Osteocyte (in vitro differentiated cells): ENCODE results near the gene CNN2. TPM values are rescaled to one million over a fixed set of nuclear protein-coding genes. Genes with fewer than 3 reads are reported as not detected.

Experiments
- DNase-seq: peaks from one replicate; pipeline ENCODE4 v3.0.0; 2021; ENCODE audit warnings: mixed read lengths; ENCODE audit not compliant: unreplicated experiment; ENCODE audit errors: extremely low spot score
- H3K27ac Mint-ChIP-seq: one replicate; pipeline ENCODE4 v1.8.0; 2021; ENCODE audit warnings: mild to moderate bottlenecking, mixed read lengths; ENCODE audit not compliant: unreplicated experiment
- H3K27me3 Mint-ChIP-seq: one replicate; pipeline ENCODE4 v1.8.0; 2021; ENCODE audit warnings: mixed read lengths; ENCODE audit not compliant: unreplicated experiment
- H3K36me3 Mint-ChIP-seq: one replicate; pipeline ENCODE4 v1.8.0; 2021; ENCODE audit warnings: mixed read lengths; ENCODE audit not compliant: unreplicated experiment
- H3K4me1 Mint-ChIP-seq: one replicate; pipeline ENCODE4 v1.8.0; 2021; ENCODE audit warnings: mixed read lengths; ENCODE audit not compliant: unreplicated experiment
- H3K4me3 Mint-ChIP-seq: one replicate; pipeline ENCODE4 v1.8.0; 2021; ENCODE audit warnings: mild to moderate bottlenecking, moderate library complexity, mixed read lengths; ENCODE audit not compliant: unreplicated experiment
- H3K9me3 Mint-ChIP-seq: one replicate; pipeline ENCODE4 v1.8.0; 2021; ENCODE audit warnings: mixed read lengths; ENCODE audit not compliant: unreplicated experiment
- CTCF ChIP-seq: fragments of 200-600 bp; sonication (generic); IDR thresholded peaks from 2 replicates; pipeline ENCODE4 v1.5.0; 2021; ENCODE audit warnings: antibody characterized with exemption, mild to moderate bottlenecking, moderate library complexity
- total RNA-seq: library from RNA; stranded (reverse); gene quantifications from 2 replicates; pipeline ENCODE4 v1.2.1, GENCODE V29; 2021

The CNN2 gene
- total RNA-seq, 1 donor from 2014 or later: 327 TPM

- peaks cover 5% of the 10 kb centered on the region for H3K36me3 Mint-ChIP-seq
- no peak for TF ChIP-seq CTCF
- H3K9me3 Mint-ChIP-seq: no peaks in the 10 kb centered on the region
- peaks cover 26% of the 10 kb centered on the region for H3K27me3 Mint-ChIP-seq
- no peak overlapping the region for H3K4me3 Mint-ChIP-seq
- no peak for DNase-seq
- H3K4me1 Mint-ChIP-seq: peaks cover 3% of the 10 kb centered on the region
- no peak overlapping the region for H3K27ac Mint-ChIP-seq
Observed at GRCh38 chr19:995051-995827, 31.2 kb upstream of the CNN2 start.

GRCh38 chr19:996051-996838 is 30.2 kb upstream of the CNN2 start:
- peaks cover 28% of the 10 kb centered on the region for H3K27me3 Mint-ChIP-seq
- H3K36me3 Mint-ChIP-seq: no peaks in the 10 kb centered on the region
- no peaks in the 10 kb centered on the region for H3K9me3 Mint-ChIP-seq
- no peak for TF ChIP-seq CTCF
- H3K4me1 Mint-ChIP-seq: peaks cover 5% of the 10 kb centered on the region
- H3K4me3 Mint-ChIP-seq: no peak overlapping the region
- no peak for DNase-seq
- no peak overlapping the region for H3K27ac Mint-ChIP-seq

- Mint-ChIP-seq H3K4me3 (no peak overlapping the region), H3K36me3 (no peaks in the 10 kb centered on the region), H3K4me1 (peaks cover 5% of the 10 kb centered on the region), H3K27ac (no peak overlapping the region), H3K9me3 (no peaks in the 10 kb centered on the region), H3K27me3 (peaks cover 34% of the 10 kb centered on the region)
- TF ChIP-seq CTCF: no peak
- no peak for DNase-seq
Observed at GRCh38 chr19:998064-998463, 28.3 kb upstream of the CNN2 start.

- H3K9me3 Mint-ChIP-seq: no peaks in the 10 kb centered on the region
- no peak for DNase-seq
- peaks cover 34% of the 10 kb centered on the region for H3K27me3 Mint-ChIP-seq
- H3K36me3 Mint-ChIP-seq: no peaks in the 10 kb centered on the region
- no peak for TF ChIP-seq CTCF
- H3K4me1 Mint-ChIP-seq: peaks cover 5% of the 10 kb centered on the region
- no peak overlapping the region for H3K27ac Mint-ChIP-seq
- H3K4me3 Mint-ChIP-seq: no peak overlapping the region
Observed at GRCh38 chr19:999379-999719, 27.1 kb upstream of the CNN2 start.

GRCh38 chr19:1000095-1000494 is 26.3 kb upstream of the CNN2 start, which contains the start of gene GRIN3B:
GRIN3B (plus strand) TSS chr19:1000419; CDS start chr19:1000438, 19 bp downstream.
- Mint-ChIP-seq H3K4me3 (peak within 1 kb of the TSS; percentile 32), H3K4me1 (peaks cover 5% of the 10 kb centered on the region), H3K9me3 (no peaks in the 10 kb centered on the region), H3K27me3 (peaks cover 34% of the 10 kb centered on the region), H3K27ac (no peak within 1 kb of the TSS), H3K36me3 (no peaks in the 10 kb centered on the region)
- no peak for DNase-seq
- TF ChIP-seq CTCF: peak; percentile 69
